Spleen (tissue), 11 donors: Measurements from ENCODE around the gene EDDM3A. TPM values are rescaled to one million over a fixed set of nuclear protein-coding genes. Genes with fewer than 3 reads are reported as not detected.

ENCODE experiments used
- DNase-seq: peaks from one replicate; pipeline ENCODE4 v3.0.0-alpha.2; 2020
- H3K27ac ChIP-seq, 8 donors: fragments of 200-600 bp; sonication (generic) in 7 of 8; 1 replicate in 4 of 8; 2 replicates in 4 of 8; pipeline versions ENCODE4 v1.5.0 to v1.8.0; 2016 to 2021; ENCODE audit warnings: inconsistent platforms in 4 of 8, mild to moderate bottlenecking in 4 of 8, moderate library complexity in 1 of 8
- H3K27me3 ChIP-seq, 7 donors: fragments of 200-600 bp; sonication (generic) in 6 of 7; replicated peaks in 1 of 7; 1 replicate in 4 of 7; 2 replicates in 3 of 7; pipeline versions ENCODE4 v1.5.0 to v1.8.0; 2016 to 2021; ENCODE audit warnings: inconsistent platforms in 3 of 7, mild to moderate bottlenecking in 1 of 7
- H3K36me3 ChIP-seq, 6 donors: fragments of 200-600 bp; sonication (generic) in 5 of 6; 1 replicate in 4 of 6; 2 replicates in 2 of 6; pipeline versions ENCODE4 v1.5.0 to v1.8.0; 2016 to 2021; ENCODE audit warnings: inconsistent platforms in 2 of 6
- H3K4me1 ChIP-seq, 6 donors: fragments of 200-600 bp; sonication (generic) in 5 of 6; 1 replicate in 3 of 6; 2 replicates in 3 of 6; pipeline versions ENCODE4 v1.5.0 to v1.8.0; 2016 to 2021; ENCODE audit warnings: inconsistent platforms in 3 of 6
- H3K4me3 ChIP-seq, 8 donors: fragments of 200-600 bp; sonication (generic) in 7 of 8; 1 replicate in 4 of 8; 2 replicates in 4 of 8; pipeline versions ENCODE4 v1.5.0 to v1.8.0; 2016 to 2021; ENCODE audit warnings: inconsistent platforms in 4 of 8, mild to moderate bottlenecking in 4 of 8, moderate library complexity in 2 of 8
- H3K9me3 ChIP-seq, 8 donors: fragments of 200-600 bp; sonication (generic) in 7 of 8; 1 replicate in 4 of 8; 2 replicates in 4 of 8; pipeline versions ENCODE4 v1.5.0 to v1.8.0; 2016 to 2021; ENCODE audit warnings: inconsistent platforms in 4 of 8
- POLR2A ChIP-seq, 3 donors: fragments of 450-650 bp; IDR thresholded peaks; one replicate each; pipeline ENCODE4 v1.5.1; 2017; ENCODE audit warnings: antibody characterized with exemption in 3 of 3, mild to moderate bottlenecking in 1 of 3
- POLR2AphosphoS5 ChIP-seq, 3 donors: sonication (generic); formaldehyde crosslinking; IDR thresholded peaks; one replicate each; pipeline ENCODE4 v1.5.1; 2017; ENCODE audit warnings: antibody characterized with exemption in 3 of 3
- WGBS, 5 donors: extraction: QIAGEN DNeasy Blood & Tissue Kit in 3 of 5; methylation state at CpG; one replicate each; pipeline versions ENCODE4 v1.1.5 to v1.1.7; 2013 to 2018; 5-methylcytosine and 5-hydroxymethylcytosine counted together
- intact Hi-C: fragments of 100-400 bp; cut with DNase I; formaldehyde crosslinking; loops from one replicate; pipeline ENCODE4 v1.15.0; 2023; ENCODE audit warnings: low total_unique reads
- polyA plus RNA-seq, 3 donors: library from polyadenylated mRNA; stranded (reverse); fragments of 200-250 nt; gene quantifications; one replicate each; pipeline ENCODE4 v1.2.1, GENCODE V29; 2013
- total RNA-seq, 7 donors: library from RNA; depleted of rRNA in 3 of 7; stranded (reverse); fragments of >200 nt in 3 of 7; fragmentation: NEBNext Ultra II Directional in 4 of 7; extraction: Animal tissue kit (Norgen Biotek cat#: 25700) in 4 of 7; gene quantifications; one replicate each; pipeline versions ENCODE4 v1.1.0 to v1.2.1, GENCODE V29; 2016 to 2021
- TF ChIP-seq, protein P1 (sequence below), 11 experiments: fragments of 200-600 bp in 7 of 11; fragments of 450-650 bp in 4 of 11; sonication (generic) in 4 of 11; IDR thresholded peaks in 8 of 11; conservative IDR thresholded peaks in 3 of 11; 1 replicate in 7 of 11; 2 replicates in 4 of 11; pipeline versions ENCODE4 v1.4.0 to v1.8.0; 2016 to 2021; ENCODE audit warnings: antibody characterized with exemption in 11 of 11, inconsistent platforms in 4 of 11, mild to moderate bottlenecking in 1 of 11
- donor health status: healthy with polysubstance abuse.
- donor health status: DM: no; HTN: no; CAD: no; lungs with moderate emphysema.
- donor health status: DM: no; HTN: no; CAD: no.
- donor health status: Bipolar disorder and iron deficiency.
- donor health status: healthy.
- donor health status: DM: no; HTN: no; CAD: no.
- donor health status: DM: yes; HTN: yes; CAD: no.

EDDM3A gene
- total and polyA plus RNA-seq, 10 donors, result 0.24 TPM; not detected in 9

DNA sequence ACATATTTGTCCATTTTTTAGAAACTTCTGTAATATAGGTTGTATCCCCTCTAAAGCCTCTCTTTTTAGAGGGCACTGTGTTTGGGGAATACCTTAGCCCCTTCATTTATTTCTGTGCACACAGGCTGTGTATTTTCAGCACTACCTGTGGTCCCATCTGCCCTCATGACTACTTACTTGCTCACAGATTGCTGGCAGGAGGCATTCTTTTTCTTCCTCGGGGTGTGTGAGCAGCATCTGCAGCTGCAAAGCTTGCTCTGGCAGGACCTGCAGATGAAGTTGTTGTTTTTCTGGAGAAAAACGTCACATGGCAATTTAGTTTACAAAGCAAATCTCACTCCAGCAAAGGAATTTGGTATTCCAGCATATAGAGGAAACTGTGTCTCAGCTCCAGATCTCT, 32.8 kb upstream of the EDDM3A start:
- H3K4me1 ChIP-seq, result peaks cover 0 to 42% (median 17%) of the 10 kb centered on the region in 6 donors
- H3K27ac ChIP-seq, result peak overlapping the region in 4 of 8 donors; percentile 91 to 96 (median 93)
- H3K36me3 ChIP-seq, result no peaks in the 10 kb centered on the region
- 38 to 71% (median 66%) methylated on average over 2 of the region's 2 CpGs for WGBS, 5 donors
- no peaks in the 10 kb centered on the region for H3K27me3 ChIP-seq
- no peak for DNase-seq
- intact Hi-C loops, result no loop called here
- TF ChIP-seq, protein P1, sequence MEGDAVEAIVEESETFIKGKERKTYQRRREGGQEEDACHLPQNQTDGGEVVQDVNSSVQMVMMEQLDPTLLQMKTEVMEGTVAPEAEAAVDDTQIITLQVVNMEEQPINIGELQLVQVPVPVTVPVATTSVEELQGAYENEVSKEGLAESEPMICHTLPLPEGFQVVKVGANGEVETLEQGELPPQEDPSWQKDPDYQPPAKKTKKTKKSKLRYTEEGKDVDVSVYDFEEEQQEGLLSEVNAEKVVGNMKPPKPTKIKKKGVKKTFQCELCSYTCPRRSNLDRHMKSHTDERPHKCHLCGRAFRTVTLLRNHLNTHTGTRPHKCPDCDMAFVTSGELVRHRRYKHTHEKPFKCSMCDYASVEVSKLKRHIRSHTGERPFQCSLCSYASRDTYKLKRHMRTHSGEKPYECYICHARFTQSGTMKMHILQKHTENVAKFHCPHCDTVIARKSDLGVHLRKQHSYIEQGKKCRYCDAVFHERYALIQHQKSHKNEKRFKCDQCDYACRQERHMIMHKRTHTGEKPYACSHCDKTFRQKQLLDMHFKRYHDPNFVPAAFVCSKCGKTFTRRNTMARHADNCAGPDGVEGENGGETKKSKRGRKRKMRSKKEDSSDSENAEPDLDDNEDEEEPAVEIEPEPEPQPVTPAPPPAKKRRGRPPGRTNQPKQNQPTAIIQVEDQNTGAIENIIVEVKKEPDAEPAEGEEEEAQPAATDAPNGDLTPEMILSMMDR (IDR thresholded peaks at IDR 0.05 in 8 of 11, conservative IDR thresholded peaks at IDR 0.05 in 3 of 11), result no peak
- TF ChIP-seq POLR2A (IDR thresholded peaks at IDR 0.05), result no peak
- no peak for TF ChIP-seq POLR2AphosphoS5 (IDR thresholded peaks at IDR 0.05)
- no peak overlapping the region for H3K4me3 ChIP-seq
- no peaks in the 10 kb centered on the region for H3K9me3 ChIP-seq

GRCh38 chr14:20714593-20715250, 31.0 kb upstream of the EDDM3A start:
- H3K27me3 ChIP-seq, result no peaks in the 10 kb centered on the region
- TF ChIP-seq POLR2A (IDR thresholded peaks at IDR 0.05) (no peak), POLR2AphosphoS5 (IDR thresholded peaks at IDR 0.05) (peak in 1 of 3 donors; percentile 76)
- peak overlapping the region in 1 of 8 donors; percentile 58 for H3K4me3 ChIP-seq
- H3K4me1 ChIP-seq, result peaks cover 0 to 47% (median 17%) of the 10 kb centered on the region in 6 donors
- no peaks in the 10 kb centered on the region for H3K9me3 ChIP-seq
- peak; percentile 86 for DNase-seq
- 34 to 64% (median 53%) methylated on average over 4 of the region's 4 CpGs for WGBS, 5 donors
- peak overlapping the region; percentile 46 to 96 (median 80) for H3K27ac ChIP-seq
- intact Hi-C loops, result no loop called here
- H3K36me3 ChIP-seq, result no peaks in the 10 kb centered on the region

- WGBS, 5 donors, result 72 to 86% (median 78%) methylated on average over 4 of the region's 4 CpGs
- no peak for DNase-seq
- no peaks in the 10 kb centered on the region for H3K36me3 ChIP-seq
- TF ChIP-seq, protein P1 (IDR thresholded peaks at IDR 0.05 in 8 of 11, conservative IDR thresholded peaks at IDR 0.05 in 3 of 11), result no peak
- TF ChIP-seq POLR2A (IDR thresholded peaks at IDR 0.05), result no peak
- TF ChIP-seq POLR2AphosphoS5 (IDR thresholded peaks at IDR 0.05), result no peak
- peak overlapping the region in 4 of 8 donors; percentile 34 to 96 (median 39) for H3K27ac ChIP-seq
- peaks cover 0 to 19% (median 7%) of the 10 kb centered on the region in 7 donors for H3K27me3 ChIP-seq
- H3K4me1 ChIP-seq, result peaks cover 0 to 34% (median 9%) of the 10 kb centered on the region in 6 donors
- H3K9me3 ChIP-seq, result no peaks in the 10 kb centered on the region
- intact Hi-C loops, result no loop called here
- H3K4me3 ChIP-seq, result no peak overlapping the region
Measured at GRCh38 chr14:20719777-20720176, 25.9 kb upstream of the EDDM3A start.

DNA sequence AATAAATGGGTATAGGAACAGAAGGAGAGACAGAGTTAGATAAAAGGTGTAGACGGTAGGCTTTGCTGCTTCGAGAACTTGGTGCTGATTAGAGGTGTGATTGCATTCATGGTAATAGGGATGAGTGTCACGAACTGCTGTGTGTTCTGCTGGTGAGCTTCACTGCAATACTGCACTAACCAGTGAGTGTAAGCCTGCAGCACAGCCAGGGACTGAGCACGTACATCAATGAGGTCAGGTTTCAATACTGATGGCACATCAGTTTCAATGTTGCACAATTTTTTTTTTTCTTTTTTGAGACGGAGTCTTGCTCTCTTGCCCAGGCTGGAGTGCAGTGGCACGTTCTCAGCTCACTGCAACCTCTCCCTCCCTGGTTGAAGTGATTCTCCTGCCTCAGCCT, 24.9 kb upstream of the EDDM3A start:
- H3K27ac ChIP-seq, result peak overlapping the region in 1 of 8 donors; percentile 96
- peaks cover 0 to 26% (median 7%) of the 10 kb centered on the region in 7 donors for H3K27me3 ChIP-seq
- intact Hi-C loops, result no loop called here
- TF ChIP-seq, protein P1 (IDR thresholded peaks at IDR 0.05 in 8 of 11, conservative IDR thresholded peaks at IDR 0.05 in 3 of 11), result no peak
- no peak for TF ChIP-seq POLR2A (IDR thresholded peaks at IDR 0.05)
- TF ChIP-seq POLR2AphosphoS5 (IDR thresholded peaks at IDR 0.05), result no peak
- DNase-seq, result no peak
- H3K9me3 ChIP-seq, result no peaks in the 10 kb centered on the region
- no peak overlapping the region for H3K4me3 ChIP-seq
- WGBS, 5 donors, result 79 to 86% (median 81%) methylated on average over 6 of the region's 6 CpGs
- H3K36me3 ChIP-seq, result no peaks in the 10 kb centered on the region
- peaks cover 0 to 35% (median 4%) of the 10 kb centered on the region in 6 donors for H3K4me1 ChIP-seq
